Lung (tissue), 12 donors: ENCODE measurements around the gene COMT. TPM values are rescaled to one million over a fixed set of nuclear protein-coding genes. Genes with fewer than 3 reads are reported as not detected.

Experiments
- ATAC-seq: fragments of 200-7000 bp; cut with Tn5 transposase; one replicate; pipeline ENCODE4 v1.9.1; 2020; ENCODE audit warnings: moderate number of reproducible peaks; ENCODE audit not compliant: insufficient read depth, low FRiP score
- DNase-seq, 3 donors: peaks; one replicate each; pipeline ENCODE4 v3.0.0-alpha.2; 2013 to 2017
- H3K27ac ChIP-seq, 2 donors: one replicate each; pipeline ENCODE4 v1.5.1; 2013; ENCODE audit warnings: mild to moderate bottlenecking in 2 of 2, moderate library complexity in 2 of 2, control low read depth in 1 of 2, inconsistent platforms in 1 of 2, low read depth in 1 of 2, low read length in 1 of 2
- H3K27me3 ChIP-seq, 3 donors: one replicate each; pipeline ENCODE4 v1.5.1; 2013; ENCODE audit warnings: low read length in 2 of 3; ENCODE audit not compliant: control insufficient read depth in 3 of 3, insufficient read depth in 3 of 3
- H3K36me3 ChIP-seq, 4 donors: one replicate each; pipeline ENCODE4 v1.5.1; 2013; ENCODE audit warnings: low read length in 4 of 4, mild to moderate bottlenecking in 1 of 4, moderate library complexity in 1 of 4; ENCODE audit not compliant: control insufficient read depth in 4 of 4, insufficient read depth in 4 of 4
- H3K4me1 ChIP-seq, 5 donors: one replicate each; pipeline ENCODE4 v1.5.1; 2013; ENCODE audit warnings: low read length in 5 of 5, mild to moderate bottlenecking in 2 of 5, moderate library complexity in 1 of 5; ENCODE audit not compliant: control insufficient read depth in 5 of 5, insufficient read depth in 5 of 5
- H3K4me3 ChIP-seq: one replicate; pipeline ENCODE4 v1.5.1; 2013; ENCODE audit warnings: mild to moderate bottlenecking, control low read depth, moderate library complexity
- H3K9ac ChIP-seq, 2 donors: one replicate each; pipeline ENCODE4 v1.5.1; 2013; ENCODE audit warnings: low read length in 2 of 2, control low read depth in 1 of 2; ENCODE audit not compliant: insufficient read depth in 1 of 2
- H3K9me3 ChIP-seq, 4 donors: one replicate each; pipeline ENCODE4 v1.5.1; 2013; ENCODE audit warnings: low read length in 3 of 4, mild to moderate bottlenecking in 1 of 4, moderate library complexity in 1 of 4; ENCODE audit not compliant: control insufficient read depth in 4 of 4, insufficient read depth in 3 of 4
- CTCF ChIP-seq: IDR thresholded peaks from 2 replicates; pipeline ENCODE4 v1.5.1; 2012; ENCODE audit warnings: mild to moderate bottlenecking; ENCODE audit errors: control extremely low read depth, extremely low read depth
- WGBS, 2 donors: extraction: QIAGEN DNeasy Blood & Tissue Kit; methylation state at CpG; one replicate each; pipeline ENCODE4 v1.1.7; 2013; 5-methylcytosine and 5-hydroxymethylcytosine counted together
- polyA plus RNA-seq, 2 donors: library from polyadenylated mRNA; stranded (reverse); fragments of 200-250 nt; gene quantifications; one replicate each; pipeline ENCODE4 v1.2.1, GENCODE V29; 2013
- total RNA-seq, 2 donors: library from RNA; depleted of rRNA in 1 of 2; stranded (reverse); fragments of >200 nt in 1 of 2; gene quantifications; one replicate each; pipeline ENCODE4 v1.2.1, GENCODE V29; 2014 to 2021
- donor health status: control.
- donor health status: control.
- donor health status: Bipolar disorder and iron deficiency.
- donor health status: healthy.
- donor health status: DM: yes; HTN: yes; CAD: no.

Gene COMT
- total and polyA plus RNA-seq, 4 donors = 147 to 272 (median 208) TPM

GRCh38 chr22:19990609-19991394 is 49.2 kb downstream of the COMT start:
- Histone ChIP-seq H3K27me3 (no peaks in the 10 kb centered on the region), H3K27ac (no peak overlapping the region), H3K4me1 (peaks cover 4 to 23% (median 18%) of the 10 kb centered on the region in 5 donors), H3K9me3 (no peaks in the 10 kb centered on the region), H3K9ac (no peak overlapping the region), H3K36me3 (no peaks in the 10 kb centered on the region), H3K4me3 (no peak overlapping the region)
- DNase-seq (no peak), ATAC-seq (no peak)
- 96 to 97% methylated on average over 20 of the region's 20 CpGs for WGBS, 2 donors
- TF ChIP-seq CTCF = no peak

GRCh38 chr22:19991395-19991644 is 49.7 kb downstream of the COMT start:
- H3K9me3 ChIP-seq = no peaks in the 10 kb centered on the region
- H3K9ac ChIP-seq = no peak overlapping the region
- no peaks in the 10 kb centered on the region for H3K36me3 ChIP-seq
- DNase-seq (no peak), ATAC-seq (no peak)
- no peak for TF ChIP-seq CTCF
- H3K4me1 ChIP-seq = peaks cover 0 to 23% (median 14%) of the 10 kb centered on the region in 5 donors
- no peaks in the 10 kb centered on the region for H3K27me3 ChIP-seq
- no peak overlapping the region for H3K4me3 ChIP-seq
- H3K27ac ChIP-seq = no peak overlapping the region

- 82 to 90% methylated on average over 23 of the region's 23 CpGs for WGBS, 2 donors
- Histone ChIP-seq H3K27ac (no peak overlapping the region), H3K4me3 (no peak overlapping the region), H3K4me1 (peaks cover 0 to 25% (median 16%) of the 10 kb centered on the region in 5 donors), H3K9ac (no peak overlapping the region), H3K9me3 (no peaks in the 10 kb centered on the region), H3K36me3 (no peaks in the 10 kb centered on the region), H3K27me3 (no peaks in the 10 kb centered on the region)
- ATAC-seq (no peak), DNase-seq (no peak)
- TF ChIP-seq CTCF = no peak
These were observed 50.3 kb downstream of the COMT start for GRCh38 chr22:19991645-19992451.
